ENCODE data around the gene RASGEF1C.
A peak's percentile ranks its signal among the peaks of the same experiment; 100 is the strongest.

Gene RASGEF1C

GRCh38 chr5:180209137-180209581 lies at the start of gene RASGEF1C:
TSS of gene RASGEF1C (minus strand) at chr5:180209211. CDS start at chr5:180138052, 71,159 bp downstream.
- DNase-seq (ENCODE audit: low read depth in 2 of 2) = peak; percentile 49 to 73

GRCh38 chr5:180253036-180253824 lies 44.2 kb upstream of the RASGEF1C start:
- DNase-seq (ENCODE audit: low read depth in 2 of 2) = no peak

DNA sequence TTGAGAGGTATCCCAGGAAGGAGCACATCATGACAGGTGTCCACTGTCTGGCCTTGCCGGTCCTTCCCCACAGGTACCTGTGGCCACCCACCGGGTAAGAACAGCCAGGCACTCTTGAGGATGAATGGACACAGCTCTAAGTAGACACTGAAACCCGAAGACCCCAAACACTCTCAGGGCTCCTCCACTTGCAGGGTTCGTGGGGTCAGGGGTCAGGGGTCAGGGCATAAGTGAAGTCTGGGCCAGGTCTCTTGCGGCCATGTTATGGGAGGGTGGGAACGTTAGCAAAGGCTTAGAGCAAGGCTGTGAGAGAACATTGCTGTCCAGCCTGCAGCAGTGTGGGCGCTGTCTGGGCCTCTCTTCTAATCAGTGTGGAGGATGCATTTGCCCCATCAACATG lies 42.9 kb upstream of the RASGEF1C start:
- DNase-seq (ENCODE audit: low read depth in 2 of 2) = no peak

DNA sequence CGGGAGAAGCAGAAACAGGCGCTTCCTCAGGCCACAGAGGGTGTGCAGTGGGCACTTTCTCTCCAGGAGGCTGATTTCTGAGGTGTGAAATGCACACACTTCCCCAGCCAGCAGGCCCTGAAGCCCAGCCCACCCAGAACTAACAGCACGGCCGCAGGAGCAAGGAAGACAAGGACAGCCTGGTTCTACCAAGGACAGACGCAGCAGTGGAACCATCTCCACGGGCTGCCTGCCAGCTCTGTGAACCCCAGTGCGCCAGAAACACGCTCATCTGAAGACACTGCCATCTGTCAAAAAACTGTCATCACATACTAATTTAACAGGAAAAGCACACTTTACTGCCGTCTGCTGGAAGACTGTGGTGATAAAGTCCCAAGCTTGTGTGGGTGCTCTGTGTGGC lies 42.1 kb upstream of the RASGEF1C start:
- no peak for DNase-seq (ENCODE audit: low read depth in 2 of 2)

GRCh38 chr5:180250329-180250728 lies 41.3 kb upstream of the RASGEF1C start:
- no peak for DNase-seq (ENCODE audit: low read depth in 2 of 2)

GRCh38 chr5:180241600-180241999 lies 32.6 kb upstream of the RASGEF1C start:
- DNase-seq (ENCODE audit: low read depth in 2 of 2) = no peak

DNA sequence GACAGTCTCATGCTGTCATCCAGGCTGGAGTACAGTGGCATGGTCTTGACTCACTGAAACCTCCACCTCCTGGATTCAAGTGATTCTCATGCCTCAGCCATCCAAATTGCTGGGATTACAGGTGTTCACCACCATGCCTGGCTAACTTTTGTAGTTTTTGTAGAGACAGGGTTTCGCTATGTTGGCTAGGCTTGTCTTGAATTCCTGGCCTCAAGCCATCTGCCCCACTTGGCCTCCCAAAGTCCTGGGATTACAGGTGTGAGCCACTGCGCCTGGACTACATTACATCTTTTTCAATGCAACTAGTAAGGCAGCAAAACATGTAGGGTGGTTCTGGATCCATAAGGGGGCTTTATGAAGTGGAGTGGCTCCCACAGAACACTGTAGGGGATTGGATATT lies 29.6 kb upstream of the RASGEF1C start:
- DNase-seq (ENCODE audit: low read depth in 2 of 2) = no peak

DNA sequence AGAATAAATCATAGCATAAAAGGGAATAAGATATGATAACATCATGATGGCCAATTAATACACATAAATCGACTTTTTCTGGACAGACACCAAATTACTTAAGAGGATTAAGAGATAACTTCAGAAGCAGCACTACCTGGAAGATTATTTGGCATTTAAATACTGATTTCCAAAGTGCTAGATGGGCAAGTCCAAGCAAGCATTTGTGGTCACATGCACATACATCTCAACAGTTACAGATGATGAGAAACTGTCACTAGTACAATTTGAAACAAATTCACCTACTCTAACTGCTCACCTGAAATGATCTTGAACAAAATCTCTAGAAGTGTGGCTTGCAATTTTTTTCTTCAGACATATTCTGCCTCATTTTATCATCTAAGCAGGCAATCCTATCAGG lies 26.8 kb upstream of the RASGEF1C start:
- no peak for DNase-seq (ENCODE audit: low read depth in 2 of 2)

GRCh38 chr5:180235077-180235476 lies 26.1 kb upstream of the RASGEF1C start:
- DNase-seq (ENCODE audit: low read depth in 2 of 2) = no peak

DNA sequence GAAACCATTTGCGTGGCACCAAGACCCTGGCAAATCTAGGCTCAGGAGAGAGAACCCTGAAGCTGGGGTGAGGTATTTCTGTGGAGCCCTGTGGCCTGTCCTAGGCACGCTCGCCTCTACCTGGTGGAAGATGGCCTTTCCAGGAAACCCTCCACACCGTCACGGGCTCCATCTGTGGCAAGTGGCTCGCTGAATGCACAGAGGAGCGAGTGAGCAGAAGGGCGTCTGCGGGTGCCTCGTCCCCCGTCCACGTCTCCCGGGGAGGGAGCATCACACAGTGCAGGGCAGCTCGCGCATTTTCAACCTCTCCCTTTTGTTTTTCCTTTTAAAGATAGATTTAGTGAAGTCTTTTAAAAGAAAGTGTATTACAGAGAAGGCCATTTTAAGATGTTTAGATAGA lies 25.3 kb upstream of the RASGEF1C start:
- no peak for DNase-seq (ENCODE audit: low read depth in 2 of 2)

- no peak for DNase-seq (ENCODE audit: low read depth in 2 of 2)
These were observed 24.7 kb upstream of the RASGEF1C start for GRCh38 chr5:180233729-180234128.

DNA sequence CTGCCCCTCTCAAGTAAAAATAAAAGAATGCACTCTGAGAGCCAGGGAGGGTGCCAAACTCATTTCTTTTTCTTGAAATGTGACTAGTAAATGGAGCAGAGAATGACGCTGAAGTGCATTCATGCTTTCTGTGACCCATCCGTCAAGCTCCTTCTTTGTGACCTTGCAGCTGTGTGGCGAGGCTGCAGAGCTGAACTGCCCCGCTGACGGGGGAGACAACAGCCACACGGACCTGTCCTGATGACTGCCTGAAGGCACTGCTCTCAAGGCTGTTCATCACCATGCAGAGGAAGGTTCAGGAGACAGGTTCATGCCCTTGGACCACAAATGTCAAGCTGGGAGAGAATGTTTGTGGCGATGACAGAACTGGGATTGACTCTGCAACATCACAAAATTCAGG lies 21.0 kb upstream of the RASGEF1C start:
- no peak for DNase-seq (ENCODE audit: low read depth in 2 of 2)

- DNase-seq (ENCODE audit: low read depth in 2 of 2) = no peak
These were observed 13.0 kb upstream of the RASGEF1C start for GRCh38 chr5:180222056-180222455.

GRCh38 chr5:180217797-180218196 lies 8.8 kb upstream of the RASGEF1C start:
- DNase-seq (ENCODE audit: low read depth in 2 of 2) = no peak

DNA sequence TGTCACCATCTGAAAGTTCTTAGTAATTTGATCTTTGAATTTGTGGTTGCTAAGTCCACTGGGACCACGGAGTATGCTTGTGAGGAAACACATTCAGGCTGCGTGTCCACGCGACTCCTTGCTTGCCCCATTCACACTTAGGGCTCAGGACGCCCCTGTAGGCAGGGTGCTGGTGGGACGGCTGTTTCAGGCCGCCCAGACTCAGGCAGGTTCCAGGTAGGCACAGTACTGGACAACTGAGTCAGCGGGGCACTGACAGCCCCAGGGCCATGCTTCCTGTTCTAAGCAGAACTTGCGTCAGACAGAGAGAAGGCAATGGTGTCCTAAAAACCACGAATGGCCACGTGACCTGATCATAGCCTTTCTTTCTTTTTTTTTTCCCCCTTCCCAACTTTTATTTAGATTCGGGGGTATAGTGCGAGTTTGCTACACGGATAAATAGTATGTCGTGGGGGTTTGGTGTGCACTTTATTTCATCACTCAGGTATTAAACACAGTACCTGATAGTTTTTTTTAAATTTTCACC lies 7.7 kb upstream of the RASGEF1C start:
- no peak for DNase-seq (ENCODE audit: low read depth in 2 of 2)

- no peak for DNase-seq (ENCODE audit: low read depth in 2 of 2)
These were observed 7.0 kb upstream of the RASGEF1C start for GRCh38 chr5:180215783-180216630.

GRCh38 chr5:180214870-180215770 lies 6.1 kb upstream of the RASGEF1C start:
- no peak for DNase-seq (ENCODE audit: low read depth in 2 of 2)

- no peak for DNase-seq (ENCODE audit: low read depth in 2 of 2)
These were observed 4.7 kb upstream of the RASGEF1C start for GRCh38 chr5:180213657-180214207.

DNA sequence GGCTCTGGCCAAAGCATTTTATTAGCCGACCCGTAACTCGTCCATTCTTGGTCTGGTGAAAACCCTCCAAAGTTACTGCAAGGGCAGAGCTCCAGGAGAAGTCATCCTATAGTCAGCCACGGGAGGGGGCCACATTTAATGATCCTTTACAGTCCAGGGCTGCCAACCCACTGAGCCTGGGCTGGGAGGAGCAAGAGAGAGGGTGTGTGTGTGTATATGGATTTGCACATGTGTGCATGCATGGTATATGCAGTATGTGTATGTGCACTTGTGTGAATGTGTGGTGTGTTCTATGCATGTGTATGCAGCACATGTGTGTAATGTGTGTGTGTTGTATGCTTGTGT lies 4.2 kb upstream of the RASGEF1C start:
- DNase-seq (ENCODE audit: low read depth in 2 of 2) = no peak

- DNase-seq (ENCODE audit: low read depth in 2 of 2) = no peak
These were observed 3.6 kb upstream of the RASGEF1C start for GRCh38 chr5:180212363-180213255.

- DNase-seq (ENCODE audit: low read depth in 2 of 2) = no peak
These were observed 2.7 kb upstream of the RASGEF1C start for GRCh38 chr5:180211761-180212035.
